Body of pancreas (tissue), 4 donors: ENCODE results near the gene ZC3H13. TPM values are rescaled to one million over a fixed set of nuclear protein-coding genes. Genes with fewer than 3 reads are reported as not detected.

Experiments
- ATAC-seq: fragments of 150-250 bp; one replicate; pipeline ENCODE4 v1.9.1; 2016
- DNase-seq, 4 donors: peaks; one replicate each; pipeline ENCODE4 v3.0.0-alpha.2; 2019
- H3K27ac ChIP-seq, 4 donors: fragments of 200-600 bp; sonication (generic); 1 replicate in 3 of 4; 2 replicates in 1 of 4; pipeline versions ENCODE4 v1.5.1 to v1.6.1; 2016 to 2019; ENCODE audit warnings: mild to moderate bottlenecking in 1 of 4, mixed read lengths in 1 of 4, moderate library complexity in 1 of 4
- H3K27me3 ChIP-seq, 2 donors: fragments of 200-600 bp; sonication (generic); one replicate each; pipeline ENCODE4 v1.6.0; 2016; ENCODE audit warnings: mild to moderate bottlenecking in 1 of 2
- H3K36me3 ChIP-seq, 2 donors: fragments of 200-600 bp; sonication (generic); replicated peaks in 1 of 2; 2 replicates each; pipeline ENCODE4 v1.5.1; 2016; ENCODE audit warnings: low read depth in 2 of 2; ENCODE audit not compliant: insufficient read depth in 1 of 2
- H3K4me1 ChIP-seq: fragments of 200-600 bp; sonication (generic); one replicate; pipeline ENCODE4 v1.6.0; 2016
- H3K4me3 ChIP-seq, 2 donors: fragments of 200-600 bp; sonication (generic); 1 replicate in 1 of 2; 2 replicates in 1 of 2; pipeline ENCODE4 v1.5.1; 2016 to 2019
- H3K9me3 ChIP-seq, 3 donors: fragments of 200-600 bp; sonication (generic); 1 replicate in 2 of 3; 2 replicates in 1 of 3; pipeline ENCODE4 v1.5.1; 2016
- CTCF ChIP-seq, 7 experiments: fragments of 450-650 bp in 4 of 7; fragments of 200-600 bp in 3 of 7; sonication (generic) in 3 of 7; IDR thresholded peaks; one replicate each; pipeline ENCODE4 v1.5.1; 2016 to 2019; ENCODE audit warnings: antibody characterized with exemption in 7 of 7
- POLR2A ChIP-seq, 3 donors: fragments of 450-650 bp; IDR thresholded peaks; one replicate each; pipeline ENCODE4 v1.6.1; 2016; ENCODE audit warnings: antibody characterized with exemption in 3 of 3, mild to moderate bottlenecking in 2 of 3
- WGBS, 2 donors: methylation state at CpG; one replicate each; pipeline ENCODE4 v1.1.5; 2017; 5-methylcytosine and 5-hydroxymethylcytosine counted together
- intact Hi-C: fragments of 100-400 bp; cut with DNase I; formaldehyde crosslinking; loops from one replicate; pipeline ENCODE4 v1.15.1; 2023
- total RNA-seq, 2 donors: library from RNA; depleted of rRNA; stranded (reverse); fragments of >200 nt; gene quantifications; one replicate each; pipeline ENCODE4 v1.1.0, GENCODE V29; 2016

ZC3H13 gene
- total RNA-seq, 2 donors from 2014 or later: 12.7 to 31.0 TPM

GRCh38 chr13:46082324-46082723 lies 29.8 kb upstream of the ZC3H13 start:
- ATAC-seq: no peak
- Histone ChIP-seq H3K27ac (no peak overlapping the region), H3K9me3 (no peaks in the 10 kb centered on the region), H3K27me3 (no peaks in the 10 kb centered on the region), H3K4me3 (no peak overlapping the region), H3K36me3 (no peaks in the 10 kb centered on the region), H3K4me1 (no peaks in the 10 kb centered on the region)
- no peak for DNase-seq
- TF ChIP-seq CTCF (IDR thresholded peaks at IDR 0.05) (no peak), POLR2A (IDR thresholded peaks at IDR 0.05) (no peak)
- WGBS, 2 donors: 84 to 86% methylated on average over 5 of the region's 5 CpGs
- intact Hi-C loops: no loop called here

GRCh38 chr13:46079770-46080169 lies 27.2 kb upstream of the ZC3H13 start:
- DNase-seq: no peak
- intact Hi-C loops: no loop called here
- H3K27me3 ChIP-seq: no peaks in the 10 kb centered on the region
- no peak overlapping the region for H3K4me3 ChIP-seq
- no peaks in the 10 kb centered on the region for H3K4me1 ChIP-seq
- WGBS, 2 donors: 66 to 70% methylated on average over 2 of the region's 2 CpGs
- ATAC-seq: no peak
- no peaks in the 10 kb centered on the region for H3K36me3 ChIP-seq
- no peak for TF ChIP-seq CTCF (IDR thresholded peaks at IDR 0.05)
- no peak for TF ChIP-seq POLR2A (IDR thresholded peaks at IDR 0.05)
- H3K9me3 ChIP-seq: no peaks in the 10 kb centered on the region
- no peak overlapping the region for H3K27ac ChIP-seq

GRCh38 chr13:46077265-46077664 lies 24.7 kb upstream of the ZC3H13 start:
- WGBS, 2 donors: 60 to 67% methylated on average over 1 of the region's 1 CpG
- H3K4me1 ChIP-seq: no peaks in the 10 kb centered on the region
- H3K9me3 ChIP-seq: no peaks in the 10 kb centered on the region
- intact Hi-C loops: no loop called here
- DNase-seq (no peak), ATAC-seq (no peak)
- no peak overlapping the region for H3K4me3 ChIP-seq
- H3K36me3 ChIP-seq: no peaks in the 10 kb centered on the region
- TF ChIP-seq CTCF (IDR thresholded peaks at IDR 0.05) (no peak), POLR2A (IDR thresholded peaks at IDR 0.05) (no peak)
- H3K27ac ChIP-seq: no peak overlapping the region
- H3K27me3 ChIP-seq: no peaks in the 10 kb centered on the region

- Histone ChIP-seq H3K36me3 (no peaks in the 10 kb centered on the region), H3K27ac (no peak overlapping the region), H3K9me3 (no peaks in the 10 kb centered on the region), H3K27me3 (no peaks in the 10 kb centered on the region), H3K4me1 (no peaks in the 10 kb centered on the region), H3K4me3 (no peak overlapping the region)
- TF ChIP-seq POLR2A (IDR thresholded peaks at IDR 0.05) (no peak), CTCF (IDR thresholded peaks at IDR 0.05) (no peak)
- intact Hi-C loops: no loop called here
- WGBS, 2 donors: 67 to 70% methylated on average over 3 of the region's 3 CpGs
- DNase-seq (no peak), ATAC-seq (no peak)
Measured at GRCh38 chr13:46076827-46077226, 24.3 kb upstream of the ZC3H13 start.

- TF ChIP-seq CTCF (IDR thresholded peaks at IDR 0.05): no peak
- no peak for TF ChIP-seq POLR2A (IDR thresholded peaks at IDR 0.05)
- Histone ChIP-seq H3K36me3 (no peaks in the 10 kb centered on the region), H3K27me3 (no peaks in the 10 kb centered on the region), H3K4me3 (no peak overlapping the region), H3K9me3 (no peaks in the 10 kb centered on the region), H3K27ac (no peak overlapping the region), H3K4me1 (no peaks in the 10 kb centered on the region)
- intact Hi-C loops: no loop called here
- 97% methylated on average over 1 of the region's 1 CpG for WGBS, 2 donors
- ATAC-seq (no peak), DNase-seq (no peak)
Measured at GRCh38 chr13:46075811-46076210, 23.3 kb upstream of the ZC3H13 start.
